Keratinocyte (primary cell): ENCODE results near the gene SPZ1.

ENCODE experiments used
- CTCF ChIP-seq, 3 experiments: IDR thresholded peaks in 1 of 3; conservative IDR thresholded peaks in 1 of 3; optimal IDR thresholded peaks in 1 of 3; 2 replicates in 2 of 3; 3 replicates in 1 of 3; pipeline versions ENCODE3 to v1.5.1; 2011; ENCODE audit warnings: low read length in 3 of 3, mild to moderate bottlenecking in 3 of 3, moderate library complexity in 2 of 3, control low read depth in 1 of 3, inconsistent platforms in 1 of 3; ENCODE audit not compliant: insufficient read depth in 2 of 3; ENCODE audit errors: extremely low read depth in 1 of 3
- EZH2 ChIP-seq: IDR thresholded peaks from one replicate; pipeline ENCODE4 v1.6.1; 2012; ENCODE audit warnings: inconsistent platforms, mild to moderate bottlenecking, low read length, moderate library complexity

GRCh38 chr5:80289320-80289719 is 30.5 kb upstream of the SPZ1 start:
- TF ChIP-seq CTCF (optimal IDR thresholded peaks at IDR 0.05 in 1 of 3, IDR thresholded peaks at IDR 0.05 in 1 of 3, conservative IDR thresholded peaks at IDR 0.05 in 1 of 3; ENCODE audit: extremely low read depth in 1 of 3, insufficient read depth in 2 of 3, low read length in 3 of 3) (no peak), EZH2 (no peak)
